GM23248 (cell line): ENCODE data around the gene AASDH.

ENCODE experiments used
- EZH2 ChIP-seq: fragments of 200-600 bp; sonication (generic); IDR thresholded peaks from 2 replicates; pipeline ENCODE4 v1.6.1; 2018; ENCODE audit warnings: antibody characterized with exemption, mild to moderate bottlenecking; ENCODE audit not compliant: insufficient read depth, poor library complexity, severe bottlenecking
- EZH2phosphoT487 ChIP-seq: fragments of 200-600 bp; sonication (generic); IDR thresholded peaks from 2 replicates; pipeline ENCODE4 v1.6.1; 2018; ENCODE audit warnings: antibody characterized with exemption, moderate library complexity, mild to moderate bottlenecking, low read depth; ENCODE audit not compliant: insufficient read depth

DNA sequence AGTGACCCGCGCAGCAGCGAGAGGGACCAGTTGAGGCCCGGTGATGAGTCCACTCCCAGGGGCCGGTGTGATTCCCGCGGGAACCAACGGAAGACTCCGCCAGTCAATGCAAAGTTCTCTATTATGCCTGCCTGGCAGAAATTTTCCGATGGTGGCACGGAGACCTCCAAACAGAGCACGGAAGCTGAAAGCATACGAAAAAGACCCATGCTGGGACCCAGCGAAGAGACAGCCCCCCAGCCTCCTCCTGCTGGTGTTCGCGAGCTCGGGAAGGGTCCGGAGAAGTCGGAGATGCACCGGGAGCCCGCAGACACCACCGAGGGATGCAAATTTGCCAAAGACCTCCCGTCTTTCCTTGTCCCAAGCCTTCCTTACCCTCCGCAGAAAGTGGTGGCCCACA, 71.7 kb downstream of the AASDH start:
- TF ChIP-seq EZH2 (no peak), EZH2phosphoT487 (no peak)
